Heart right ventricle (tissue), 16 donors: ENCODE data around the gene COA1. TPM values are rescaled to one million over a fixed set of nuclear protein-coding genes. Genes with fewer than 3 reads are reported as not detected.

ENCODE experiments used
- ATAC-seq, 8 donors: fragments of 200-7000 bp; cut with Tn5 transposase; one replicate each; pipeline ENCODE4 v1.9.1; 2020; ENCODE audit warnings: mild to moderate bottlenecking in 8 of 8, moderate library complexity in 8 of 8, moderate number of reproducible peaks in 1 of 8
- DNase-seq, 2 donors: peaks; one replicate each; pipeline ENCODE4 v3.0.0-alpha.2; 2020
- H3K27ac ChIP-seq, 10 donors: fragments of 200-600 bp; sonication (generic) in 2 of 10; one replicate each; pipeline versions ENCODE4 v1.5.0 to v1.8.0; 2020 to 2022; ENCODE audit warnings: mild to moderate bottlenecking in 3 of 10
- H3K27me3 ChIP-seq, 7 donors: fragments of 200-600 bp; one replicate each; pipeline ENCODE4 v1.8.0; 2021 to 2022; ENCODE audit warnings: mild to moderate bottlenecking in 2 of 7
- H3K36me3 ChIP-seq, 9 donors: fragments of 200-600 bp; sonication (generic) in 1 of 9; one replicate each; pipeline versions ENCODE4 v1.5.0 to v1.8.0; 2020 to 2022; ENCODE audit warnings: mild to moderate bottlenecking in 2 of 9
- H3K4me1 ChIP-seq, 9 donors: fragments of 200-600 bp; sonication (generic) in 1 of 9; one replicate each; pipeline versions ENCODE4 v1.5.0 to v1.8.0; 2020 to 2022; ENCODE audit warnings: mild to moderate bottlenecking in 4 of 9
- H3K4me3 ChIP-seq, 10 donors: fragments of 200-600 bp; sonication (generic) in 2 of 10; one replicate each; pipeline versions ENCODE4 v1.5.0 to v1.8.0; 2020 to 2022; ENCODE audit warnings: mild to moderate bottlenecking in 7 of 10, moderate library complexity in 2 of 10
- H3K9me3 ChIP-seq, 11 donors: fragments of 200-600 bp in 10 of 11; sonication (generic) in 2 of 11; one replicate each; pipeline versions ENCODE4 v1.5.0 to v1.8.0; 2013 to 2022; ENCODE audit warnings: mild to moderate bottlenecking in 2 of 11, control low read depth in 1 of 11, moderate library complexity in 1 of 11
- CTCF ChIP-seq, 9 donors: fragments of 200-600 bp; sonication (generic) in 2 of 9; IDR thresholded peaks; one replicate each; pipeline versions ENCODE4 v1.5.0 to v1.8.0; 2021 to 2022; ENCODE audit warnings: antibody characterized with exemption in 9 of 9, mild to moderate bottlenecking in 5 of 9, moderate library complexity in 1 of 9
- WGBS, 2 donors: extraction: QIAGEN DNeasy Blood & Tissue Kit; methylation state at CpG; one replicate each; pipeline ENCODE4 v1.1.7; 2013; ENCODE audit warnings: inconsistent platforms in 1 of 2; 5-methylcytosine and 5-hydroxymethylcytosine counted together
- intact Hi-C, 10 donors: fragments of 100-400 bp; cut with DNase I; formaldehyde crosslinking; loops; one replicate each; pipeline versions ENCODE4 v1.11.1 to v1.14.2; 2022
- polyA plus RNA-seq, 2 donors: library from polyadenylated mRNA; stranded (reverse); fragments of 200-250 nt; gene quantifications; one replicate each; pipeline ENCODE4 v1.2.3, GENCODE V29; 2013
- total RNA-seq, 10 donors: library from RNA; stranded (reverse); fragmentation: NEBNext Ultra II Directional in 3 of 10; extraction: Animal tissue kit (Norgen Biotek cat#: 25700) in 3 of 10; gene quantifications; one replicate each; pipeline versions ENCODE4 v1.2.1 to v1.2.4, GENCODE V29; 2021 to 2023
- donor health status: Arrhythmogenic right ventricular cardiomyopathy.
- donor health status: ischemic (EF 13 %, LVEDD 7.1; RV severe dilation, severe dysfunction).
- donor health status: healthy with polysubstance abuse.
- donor health status: DM: no; HTN: yes; CAD: no.
- donor health status: DM: no; HTN: no; CAD: no.
- donor health status: ischemic (EF 25% LVEDD 6.9; RV normal size, moderate dysfunction).
- donor health status: ischemic (EF 25% LVEDD 5.7; RV mildly dilated, moderate dysfunction).
- donor health status: healthy.
- donor health status: DM: yes; HTN: yes; CAD: no.
- donor health status: Ischemic cardiomyopathy.
- donor health status: ischemic (EF 35%, LVEDD 5.7; RV mildly dilated, moderate dysfunction).
- donor health status: nonischemic (EF 11% LVEDD 7.7; RV severe dilation, severe dysfunction).
- donor health status: DM: yes; HTN: yes; CAD: no.
- donor health status: PGD.
- donor health status: ischemic (EF 29% LVEDD 5.4; RV normal size, mild dysfunction).
- donor health status: nonischemic (EF 23%, LVEDD 6.1; RV moderate dilation, normal function).

The COA1 gene
- total and polyA plus RNA-seq, 12 donors = 52.1 to 83.3 (median 75.4) TPM

DNA sequence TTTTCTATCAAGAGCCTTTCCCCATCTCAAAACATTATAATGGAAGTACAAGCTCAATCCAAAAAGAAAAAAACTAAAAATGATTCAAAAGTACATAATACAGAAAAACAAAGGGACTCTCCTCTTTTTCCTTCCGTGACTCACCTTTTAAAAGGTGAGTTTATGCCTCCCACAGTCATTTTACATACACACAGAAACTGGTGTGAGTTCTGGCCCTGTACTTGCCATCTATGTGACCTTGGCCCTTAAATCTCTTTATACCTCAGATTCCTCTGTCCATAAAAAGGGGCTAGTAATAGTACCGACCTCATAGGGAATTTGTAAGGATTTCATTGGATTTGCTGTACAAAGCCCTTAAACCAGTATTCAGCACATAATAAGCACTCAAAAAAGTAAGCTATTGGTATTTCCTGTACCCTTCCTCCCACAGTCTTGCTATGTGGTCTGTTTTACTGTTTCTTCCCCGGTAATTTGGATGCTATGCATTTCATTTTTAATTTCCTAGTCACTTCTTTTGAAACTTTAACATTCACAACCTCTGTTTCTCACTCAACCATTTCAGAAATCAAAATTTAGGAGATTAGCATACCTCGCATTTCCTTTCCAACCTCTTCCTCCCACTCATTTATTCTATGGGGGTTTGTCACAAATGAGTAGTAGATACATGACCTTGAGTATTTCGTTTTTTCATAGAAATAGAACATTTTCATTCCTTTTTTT lies 107.4 kb downstream of the COA1 start:
- Histone ChIP-seq H3K4me1 (peaks cover 0 to 39% (median 19%) of the 10 kb centered on the region in 9 donors), H3K4me3 (no peak overlapping the region), H3K9me3 (no peaks in the 10 kb centered on the region), H3K36me3 (peaks cover 0 to 95% (median 10%) of the 10 kb centered on the region in 9 donors), H3K27me3 (no peaks in the 10 kb centered on the region), H3K27ac (peak overlapping the region in 1 of 10 donors; percentile 46)
- DNase-seq (no peak), ATAC-seq (no peak)
- no peak for TF ChIP-seq CTCF (IDR thresholded peaks at IDR 0.05)
- intact Hi-C loops = no loop called here
- WGBS, 2 donors = 77 to 89% methylated on average over 5 of the region's 5 CpGs

GRCh38 chr7:43619213-43620012 lies 109.9 kb downstream of the COA1 start:
- Histone ChIP-seq H3K4me1 (peaks cover 0 to 30% (median 6%) of the 10 kb centered on the region in 9 donors), H3K27ac (no peak overlapping the region), H3K36me3 (peaks cover 0 to 95% (median 6%) of the 10 kb centered on the region in 9 donors), H3K4me3 (no peak overlapping the region), H3K27me3 (no peaks in the 10 kb centered on the region), H3K9me3 (no peaks in the 10 kb centered on the region)
- intact Hi-C loops = no loop called here
- 87 to 90% methylated on average over 4 of the region's 4 CpGs for WGBS, 2 donors
- ATAC-seq (no peak), DNase-seq (no peak)
- no peak for TF ChIP-seq CTCF (IDR thresholded peaks at IDR 0.05)

- peaks cover 0 to 83% (median 6%) of the 10 kb centered on the region in 9 donors for H3K36me3 ChIP-seq
- WGBS, 2 donors = 65 to 74% methylated on average over 4 of the region's 4 CpGs
- DNase-seq (no peak), ATAC-seq (no peak)
- no peak for TF ChIP-seq CTCF (IDR thresholded peaks at IDR 0.05)
- H3K4me3 ChIP-seq = no peak overlapping the region
- intact Hi-C loops = no loop called here
- H3K4me1 ChIP-seq = peaks cover 0 to 35% (median 7%) of the 10 kb centered on the region in 9 donors
- H3K9me3 ChIP-seq = no peaks in the 10 kb centered on the region
- peak overlapping the region in 1 of 10 donors; percentile 17 for H3K27ac ChIP-seq
- H3K27me3 ChIP-seq = no peaks in the 10 kb centered on the region
These were observed 111.2 kb downstream of the COA1 start for GRCh38 chr7:43618073-43618472.

DNA sequence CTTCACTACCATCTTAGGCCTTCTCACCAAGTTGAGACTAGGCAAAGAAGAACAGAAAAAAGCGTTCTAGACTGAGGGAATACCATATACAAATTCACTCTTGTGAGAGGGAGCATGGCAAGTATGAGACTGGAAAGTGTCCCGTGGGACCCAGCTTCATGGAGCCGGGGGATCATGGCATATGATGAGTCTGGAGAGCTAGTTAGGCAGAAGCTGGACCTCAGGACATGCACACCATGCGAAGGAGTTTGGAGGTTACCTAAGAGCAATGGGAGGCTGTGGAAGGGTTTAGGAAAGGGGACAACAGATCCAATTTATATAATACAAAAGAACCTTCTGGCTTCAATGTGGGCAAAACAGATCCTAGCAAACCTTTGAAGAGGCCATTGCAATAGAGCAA lies 112.3 kb downstream of the COA1 start:
- Histone ChIP-seq H3K4me3 (no peak overlapping the region), H3K9me3 (no peaks in the 10 kb centered on the region), H3K27ac (no peak overlapping the region), H3K4me1 (peaks cover 0 to 40% (median 16%) of the 10 kb centered on the region in 9 donors), H3K36me3 (peaks cover 0 to 77% (median 6%) of the 10 kb centered on the region in 9 donors), H3K27me3 (no peaks in the 10 kb centered on the region)
- TF ChIP-seq CTCF (IDR thresholded peaks at IDR 0.05) = no peak
- no peak for ATAC-seq
- DNase-seq = no peak
- 97% methylated on average over 4 of the region's 4 CpGs for WGBS, 2 donors
- intact Hi-C loops = no loop called here
